SK-N-SH (cell line): ENCODE measurements around the gene PRKCH. TPM values are rescaled to one million over a fixed set of nuclear protein-coding genes. Genes with fewer than 3 reads are reported as not detected.

ENCODE experiments used
- CTCF ChIA-PET: fragments of 300-600, 350-600 bp; formaldehyde crosslinking; extraction: SDS; loops from one replicate; lab custom pipeline; 2021; lab: Yijun Ruan, JAX
- POLR2A ChIA-PET: fragments of 350-600 bp; sonication (Branson Sonifier 250); formaldehyde crosslinking; extraction: SDS; loops from one replicate; lab custom pipeline; 2020; ENCODE audit warnings: antibody characterized with exemption, inconsistent platforms; lab: Yijun Ruan, JAX
- DNase-seq: peaks from one replicate; pipeline ENCODE4 v3.0.0; 2012
- H2AFZ ChIP-seq: fragments of 200-600 bp; sonication (generic); 2 replicates; pipeline ENCODE4 v1.8.1; 2016; ENCODE audit warnings: antibody characterized with exemption, mild to moderate bottlenecking, low read depth
- H3F3A ChIP-seq: fragments of 200-600 bp; sonication (generic); replicated peaks from 2 replicates; pipeline ENCODE3; 2016; ENCODE audit warnings: antibody characterized with exemption, mild to moderate bottlenecking; ENCODE audit not compliant: insufficient read depth
- H3K27ac ChIP-seq, 2 experiments: fragments of 200-500 bp in 1 of 2; fragments of 200-600 bp in 1 of 2; sonication (Bioruptor generic) in 1 of 2; sonication (generic), shearing (Covaris generic) in 1 of 2; 2 replicates each; pipeline versions ENCODE4 v1.5.1 to v1.6.1; 2014 to 2016; ENCODE audit warnings: low read depth in 2 of 2, inconsistent platforms in 1 of 2, low read length in 1 of 2, mild to moderate bottlenecking in 1 of 2, mixed read lengths in 1 of 2
- H3K27me3 ChIP-seq: fragments of 200-600 bp; sonication (generic), shearing (Covaris generic); 2 replicates; pipeline ENCODE4 v1.6.1; 2016; ENCODE audit warnings: mixed run types; ENCODE audit not compliant: insufficient read depth
- H3K36me3 ChIP-seq, 2 experiments: fragments of 200-500 bp in 1 of 2; fragments of 200-600 bp in 1 of 2; sonication (Bioruptor generic) in 1 of 2; sonication (generic) in 1 of 2; replicated peaks in 1 of 2; 2 replicates each; pipeline versions ENCODE3 to v1.5.1; 2014 to 2016; ENCODE audit warnings: low read length in 1 of 2, mild to moderate bottlenecking in 1 of 2; ENCODE audit not compliant: insufficient read depth in 2 of 2, control insufficient read depth in 1 of 2
- H3K4me1 ChIP-seq, 2 experiments: fragments of 200-500 bp in 1 of 2; fragments of 200-600 bp in 1 of 2; sonication (Bioruptor generic) in 1 of 2; sonication (generic), shearing (Covaris generic) in 1 of 2; 2 replicates each; pipeline versions ENCODE4 v1.5.1 to v1.6.1; 2014 to 2016; ENCODE audit warnings: low read depth in 1 of 2, low read length in 1 of 2, mixed run types in 1 of 2; ENCODE audit not compliant: insufficient read depth in 2 of 2, control insufficient read depth in 1 of 2
- H3K4me2 ChIP-seq: fragments of 200-600 bp; sonication (generic), shearing (Covaris generic); 2 replicates; pipeline ENCODE4 v1.6.1; 2017; ENCODE audit warnings: mixed run types
- H3K4me3 ChIP-seq, 2 experiments: fragments of 200-500 bp in 1 of 2; fragments of 200-600 bp in 1 of 2; sonication (Bioruptor generic) in 1 of 2; sonication (generic), shearing (Covaris generic) in 1 of 2; 2 replicates each; pipeline versions ENCODE4 v1.5.1 to v1.8.1; 2014 to 2016; ENCODE audit warnings: low read depth in 2 of 2, inconsistent platforms in 1 of 2, low read length in 1 of 2, mild to moderate bottlenecking in 1 of 2, mixed read lengths in 1 of 2, moderate library complexity in 1 of 2
- H3K79me2 ChIP-seq: fragments of 200-600 bp; sonication (generic); 2 replicates; pipeline ENCODE4 v1.8.1; 2017; ENCODE audit warnings: mild to moderate bottlenecking; ENCODE audit not compliant: insufficient read depth
- H3K9ac ChIP-seq: fragments of 200-600 bp; sonication (generic); 2 replicates; pipeline ENCODE4 v1.6.1; 2017; ENCODE audit warnings: mixed run types
- H3K9me2 ChIP-seq: fragments of 200-600 bp; sonication (generic); 2 replicates; pipeline ENCODE4 v1.6.1; 2017; ENCODE audit warnings: mixed run types
- H3K9me3 ChIP-seq: fragments of 200-600 bp; sonication (generic); 2 replicates; pipeline ENCODE4 v1.6.1; 2017; ENCODE audit warnings: mixed run types, mild to moderate bottlenecking, moderate library complexity
- H4K20me1 ChIP-seq: fragments of 200-600 bp; sonication (generic); 2 replicates; pipeline ENCODE4 v1.6.1; 2017; ENCODE audit warnings: mild to moderate bottlenecking, mixed run types; ENCODE audit not compliant: insufficient read depth
- ELF1 ChIP-seq: IDR thresholded peaks from 2 replicates; pipeline ENCODE4 v1.4.0; 2012
- FOSL2 ChIP-seq: IDR thresholded peaks from 2 replicates; pipeline ENCODE4 v1.4.0; 2012; ENCODE audit warnings: low read depth, mild to moderate bottlenecking, moderate library complexity, borderline replicate concordance
- FOXJ3 ChIP-seq: sonication (generic); formaldehyde crosslinking; IDR thresholded peaks from 2 replicates; pipeline ENCODE4 v1.5.1; 2020; ENCODE audit warnings: mild to moderate bottlenecking, missing genetic modification reagents
- GABPA ChIP-seq: IDR thresholded peaks from 2 replicates; pipeline ENCODE4 v1.4.0; 2012; ENCODE audit warnings: low read depth, mild to moderate bottlenecking
- IRF3 ChIP-seq: fragments of 150-350 bp; IDR thresholded peaks from 2 replicates; pipeline ENCODE4 v1.6.1; 2016; ENCODE audit warnings: mild to moderate bottlenecking, low read depth, low read length
- RAD21 ChIP-seq: IDR thresholded peaks from 2 replicates; pipeline ENCODE4 v1.6.1; 2012; ENCODE audit warnings: mild to moderate bottlenecking, low read length
- RCOR1 ChIP-seq: fragments of 150-350 bp; IDR thresholded peaks from 2 replicates; pipeline ENCODE4 v1.6.1; 2017; ENCODE audit warnings: antibody characterized with exemption, low read length
- SIN3A ChIP-seq: IDR thresholded peaks from 2 replicates; pipeline ENCODE4 v1.6.1; 2012; ENCODE audit warnings: low read depth, mild to moderate bottlenecking, low read length, moderate library complexity, borderline replicate concordance
- SMC3 ChIP-seq: IDR thresholded peaks from 2 replicates; pipeline ENCODE4 v1.6.1; 2012; ENCODE audit warnings: low read depth, low read length, improper control_type of control experiment
- TCF12 ChIP-seq: IDR thresholded peaks from 2 replicates; pipeline ENCODE4 v1.4.0; 2012
- TEAD4 ChIP-seq: IDR thresholded peaks from 2 replicates; pipeline ENCODE4 v1.4.0; 2012; ENCODE audit warnings: mild to moderate bottlenecking, borderline replicate concordance; ENCODE audit not compliant: insufficient read depth
- USF2 ChIP-seq: fragments of 150-350 bp; IDR thresholded peaks from 2 replicates; pipeline ENCODE4 v1.6.1; 2017; ENCODE audit warnings: antibody characterized with exemption, low read length, low read depth, borderline replicate concordance
- WGBS: methylation state at CpG from one replicate; pipeline ENCODE4 v1.1.6; 2017; ENCODE audit warnings: low lambda C conversion rate; 5-methylcytosine and 5-hydroxymethylcytosine counted together
- polyA plus RNA-seq, 3 experiments: library from polyadenylated mRNA; depleted of rRNA; stranded (reverse); fragments of >200 nt; gene quantifications; 2 replicates each; pipeline ENCODE4 v1.2.3, GENCODE V29; 2012
- TF ChIP-seq, protein P1 (sequence below): fragments of 200-600 bp; sonication (generic); IDR thresholded peaks from 2 replicates; pipeline ENCODE4 v1.6.1; 2017; ENCODE audit warnings: antibody characterized with exemption, mild to moderate bottlenecking, moderate library complexity
- TF ChIP-seq, protein P2 (sequence below): IDR thresholded peaks from 2 replicates; pipeline ENCODE4; 2012

Gene PRKCH
- polyA plus RNA-seq, 1 of the 3 experiments (the other 2 are of a cell fraction) = 4.2 TPM

GRCh38 chr14:61434311-61434710, 112.9 kb downstream of the PRKCH start:
- no peaks in the 10 kb centered on the region for H3K9me2 ChIP-seq
- POLR2A ChIA-PET = no interaction called here
- no peaks in the 10 kb centered on the region for H4K20me1 ChIP-seq
- WGBS = 55% methylated on average over 3 of the region's 3 CpGs
- no peaks in the 10 kb centered on the region for H3K27me3 ChIP-seq
- peak overlapping the region; percentile 38; the same call in 1 of the 2 replicates for H3K4me2 ChIP-seq
- H3K4me1 ChIP-seq = peaks cover 0 to 21% of the 10 kb centered on the region in 2 experiments; a peak in 1 of 4 replicates
- no peaks in the 10 kb centered on the region for H3K9me3 ChIP-seq
- CTCF ChIA-PET = interaction anchor here (1.3 kb wide), 1 partner anchor 403 kb away, joined by 4 read pairs; no protein-coding TSS in a partner anchor
- no peaks in the 10 kb centered on the region for H3F3A ChIP-seq
- H3K9ac ChIP-seq = no peak overlapping the region
- H2AFZ ChIP-seq = no peak overlapping the region
- no peak for DNase-seq
- H3K27ac ChIP-seq = peak overlapping the region in 1 of 2 experiments; percentile 46; a peak in 2 of 4 replicates
- no peaks in the 10 kb centered on the region for H3K36me3 ChIP-seq
- no peak overlapping the region for H3K4me3 ChIP-seq
- no peaks in the 10 kb centered on the region for H3K79me2 ChIP-seq
- TF ChIP-seq TEAD4 = no peak
- TF ChIP-seq RAD21 = no peak
- TF ChIP-seq FOXJ3 = no peak
- no peak for TF ChIP-seq RCOR1

GRCh38 chr14:61435563-61436337, 114.4 kb downstream of the PRKCH start:
- Histone ChIP-seq H3K4me3 (no peak overlapping the region), H4K20me1 (no peaks in the 10 kb centered on the region), H3K9me2 (no peaks in the 10 kb centered on the region), H3K36me3 (no peaks in the 10 kb centered on the region), H2AFZ (no peak overlapping the region), H3K27me3 (no peaks in the 10 kb centered on the region), H3K27ac (no peak overlapping the region), H3K4me2 (no peak overlapping the region), H3K9ac (no peak overlapping the region), H3K4me1 (peaks cover 0 to 24% of the 10 kb centered on the region in 2 experiments; a peak in 1 of 4 replicates), H3K79me2 (no peaks in the 10 kb centered on the region), H3K9me3 (no peaks in the 10 kb centered on the region), H3F3A (no peaks in the 10 kb centered on the region)
- WGBS = 64% methylated on average over 4 of the region's 4 CpGs
- TF ChIP-seq GABPA (no peak), SIN3A (no peak), USF2 (no peak), ELF1 (no peak), FOSL2 (no peak), IRF3 (no peak), FOXJ3 (no peak), SMC3 (no peak), TCF12 (no peak)
- TF ChIP-seq, protein P1, sequence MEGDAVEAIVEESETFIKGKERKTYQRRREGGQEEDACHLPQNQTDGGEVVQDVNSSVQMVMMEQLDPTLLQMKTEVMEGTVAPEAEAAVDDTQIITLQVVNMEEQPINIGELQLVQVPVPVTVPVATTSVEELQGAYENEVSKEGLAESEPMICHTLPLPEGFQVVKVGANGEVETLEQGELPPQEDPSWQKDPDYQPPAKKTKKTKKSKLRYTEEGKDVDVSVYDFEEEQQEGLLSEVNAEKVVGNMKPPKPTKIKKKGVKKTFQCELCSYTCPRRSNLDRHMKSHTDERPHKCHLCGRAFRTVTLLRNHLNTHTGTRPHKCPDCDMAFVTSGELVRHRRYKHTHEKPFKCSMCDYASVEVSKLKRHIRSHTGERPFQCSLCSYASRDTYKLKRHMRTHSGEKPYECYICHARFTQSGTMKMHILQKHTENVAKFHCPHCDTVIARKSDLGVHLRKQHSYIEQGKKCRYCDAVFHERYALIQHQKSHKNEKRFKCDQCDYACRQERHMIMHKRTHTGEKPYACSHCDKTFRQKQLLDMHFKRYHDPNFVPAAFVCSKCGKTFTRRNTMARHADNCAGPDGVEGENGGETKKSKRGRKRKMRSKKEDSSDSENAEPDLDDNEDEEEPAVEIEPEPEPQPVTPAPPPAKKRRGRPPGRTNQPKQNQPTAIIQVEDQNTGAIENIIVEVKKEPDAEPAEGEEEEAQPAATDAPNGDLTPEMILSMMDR = no peak
- TF ChIP-seq, protein P2, sequence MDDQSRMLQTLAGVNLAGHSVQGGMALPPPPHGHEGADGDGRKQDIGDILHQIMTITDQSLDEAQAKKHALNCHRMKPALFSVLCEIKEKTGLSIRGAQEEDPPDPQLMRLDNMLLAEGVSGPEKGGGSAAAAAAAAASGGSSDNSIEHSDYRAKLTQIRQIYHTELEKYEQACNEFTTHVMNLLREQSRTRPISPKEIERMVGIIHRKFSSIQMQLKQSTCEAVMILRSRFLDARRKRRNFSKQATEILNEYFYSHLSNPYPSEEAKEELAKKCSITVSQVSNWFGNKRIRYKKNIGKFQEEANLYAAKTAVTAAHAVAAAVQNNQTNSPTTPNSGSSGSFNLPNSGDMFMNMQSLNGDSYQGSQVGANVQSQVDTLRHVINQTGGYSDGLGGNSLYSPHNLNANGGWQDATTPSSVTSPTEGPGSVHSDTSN = no peak
- POLR2A ChIA-PET = no interaction called here
- no peak for DNase-seq
- CTCF ChIA-PET = interaction anchor here (0.6 to 1.0 kb wide), 2 partner anchors 10 to 561 kb away, joined by 3 read pairs; no protein-coding TSS in a partner anchor
